ENCODE data around the gene RNLS. TPM values are rescaled to one million over a fixed set of nuclear protein-coding genes. Genes with fewer than 3 reads are reported as not detected.

Gene RNLS
- total RNA-seq, 4 donors from 2014 or later: 8.7 to 19.7 (median 12.9) TPM

DNA sequence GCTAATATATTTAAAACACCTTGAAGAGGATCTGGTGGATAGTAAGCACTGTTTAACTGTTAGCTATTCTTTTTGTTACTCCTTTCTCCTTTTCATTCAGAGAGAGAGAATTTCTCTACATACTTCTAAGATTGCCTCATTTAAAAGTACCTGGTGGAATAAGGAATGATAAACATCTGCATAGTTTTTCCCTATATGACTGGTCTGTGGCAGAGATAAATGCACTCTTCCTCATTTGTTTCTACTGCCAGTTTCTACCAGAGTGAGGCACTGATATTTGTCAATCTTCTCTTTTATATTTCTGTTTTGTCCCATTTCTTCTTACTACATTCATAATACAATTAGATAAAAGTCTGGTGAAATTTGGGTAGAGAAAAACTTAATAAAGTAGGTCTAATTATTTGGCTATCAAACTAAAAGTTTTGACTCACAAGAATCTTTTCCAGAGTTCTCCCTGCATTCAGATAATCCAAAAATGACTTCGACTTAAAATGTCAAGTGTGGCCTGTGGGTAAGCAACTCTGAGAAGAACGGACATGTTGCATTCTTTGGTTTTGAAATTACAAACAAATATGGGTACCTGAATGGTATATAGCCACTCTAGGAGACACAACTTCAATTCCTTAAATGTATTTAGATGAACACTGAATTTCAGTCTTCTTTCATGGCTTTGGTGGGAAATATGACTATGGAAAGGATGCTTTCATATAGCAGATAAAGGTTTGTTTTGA, 38.8 kb downstream of the RNLS start:
- no peak for TF ChIP-seq CTCF (IDR thresholded peaks at IDR 0.05)
- TF ChIP-seq POLR2A (IDR thresholded peaks at IDR 0.05): no peak

DNA sequence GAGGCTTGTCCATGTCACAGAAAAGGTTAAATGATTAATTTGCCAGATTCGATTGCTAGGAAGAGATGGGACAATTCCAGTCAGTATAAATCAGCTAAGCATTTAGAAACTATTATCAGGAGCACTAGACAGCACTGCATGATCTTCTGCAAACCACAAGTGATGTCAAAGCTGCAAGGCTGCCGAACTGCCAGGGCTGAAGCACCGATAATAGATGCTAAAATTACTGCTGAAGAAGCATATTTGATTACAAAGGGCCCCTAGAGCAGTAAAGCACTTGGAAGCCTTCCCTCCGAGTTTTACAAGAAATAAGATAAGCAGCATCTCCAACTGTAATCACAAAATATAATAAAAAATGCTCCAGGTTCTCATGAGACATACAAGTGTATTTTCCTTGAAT, 40.6 kb downstream of the RNLS start:
- intact Hi-C loops (cut with DNase I; ENCODE audit: low total_unique reads): no loop called here
- TF ChIP-seq CTCF (IDR thresholded peaks at IDR 0.05) (no peak), POLR2A (IDR thresholded peaks at IDR 0.05) (no peak)
- H3K36me3 ChIP-seq: no peaks in the 10 kb centered on the region
- no peaks in the 10 kb centered on the region for H3K27me3 ChIP-seq
- peak; percentile 45 to 58 for DNase-seq
- H3K9me3 ChIP-seq: no peaks in the 10 kb centered on the region
- H3K27ac ChIP-seq: peak overlapping the region; percentile 89 to 90
- peaks cover 0 to 18% of the 10 kb centered on the region in 2 donors for H3K4me1 ChIP-seq
- no peak overlapping the region for H3K4me3 ChIP-seq

More for the DNA sequence above, 38.8 kb downstream of the RNLS start:
- Histone ChIP-seq H3K4me3 (no peak overlapping the region), H3K27ac (peak overlapping the region; percentile 89 to 90), H3K36me3 (no peaks in the 10 kb centered on the region), H3K9me3 (no peaks in the 10 kb centered on the region), H3K4me1 (peaks cover 0 to 12% of the 10 kb centered on the region in 2 donors), H3K27me3 (no peaks in the 10 kb centered on the region)
- no peak for DNase-seq
- intact Hi-C loops (cut with DNase I; ENCODE audit: low total_unique reads): no loop called here

DNA sequence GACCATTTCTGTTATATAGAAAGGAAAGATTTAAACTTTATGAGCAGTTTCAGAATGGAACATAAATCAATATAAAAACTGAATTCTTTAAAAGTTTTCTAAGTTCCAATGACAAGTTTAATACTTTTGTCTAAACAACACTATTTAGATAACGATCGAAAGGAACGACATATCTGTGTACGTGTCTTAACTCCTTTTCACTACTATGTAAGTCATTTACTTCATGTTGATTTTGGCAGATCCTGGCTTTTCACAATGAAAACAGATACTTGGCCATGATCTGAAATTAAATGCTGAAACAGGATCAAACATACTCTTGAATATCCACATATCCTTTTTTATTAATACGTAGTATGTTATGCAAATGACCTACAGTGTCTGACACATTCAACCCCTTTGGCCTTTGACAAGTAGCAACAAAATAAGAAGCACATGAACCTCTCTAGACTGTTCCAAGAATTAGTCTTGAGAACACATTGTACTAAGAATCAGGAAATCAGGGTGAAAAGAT, 41.9 kb downstream of the RNLS start:
- Histone ChIP-seq H3K4me1 (peaks cover 0 to 17% of the 10 kb centered on the region in 2 donors), H3K27ac (peak overlapping the region; percentile 89 to 90), H3K9me3 (no peaks in the 10 kb centered on the region), H3K27me3 (no peaks in the 10 kb centered on the region), H3K36me3 (no peaks in the 10 kb centered on the region), H3K4me3 (no peak overlapping the region)
- DNase-seq: no peak
- TF ChIP-seq CTCF (IDR thresholded peaks at IDR 0.05): no peak
- TF ChIP-seq POLR2A (IDR thresholded peaks at IDR 0.05): no peak
- intact Hi-C loops (cut with DNase I; ENCODE audit: low total_unique reads): no loop called here

GRCh38 chr10:88540351-88540750, 42.8 kb downstream of the RNLS start:
- intact Hi-C loops (cut with DNase I; ENCODE audit: low total_unique reads): no loop called here
- Histone ChIP-seq H3K4me3 (no peak overlapping the region), H3K36me3 (no peaks in the 10 kb centered on the region), H3K9me3 (no peaks in the 10 kb centered on the region), H3K27ac (peak overlapping the region; percentile 89 to 90), H3K4me1 (peaks cover 0 to 17% of the 10 kb centered on the region in 2 donors), H3K27me3 (no peaks in the 10 kb centered on the region)
- no peak for TF ChIP-seq POLR2A (IDR thresholded peaks at IDR 0.05)
- no peak for TF ChIP-seq CTCF (IDR thresholded peaks at IDR 0.05)
- DNase-seq: no peak

DNA sequence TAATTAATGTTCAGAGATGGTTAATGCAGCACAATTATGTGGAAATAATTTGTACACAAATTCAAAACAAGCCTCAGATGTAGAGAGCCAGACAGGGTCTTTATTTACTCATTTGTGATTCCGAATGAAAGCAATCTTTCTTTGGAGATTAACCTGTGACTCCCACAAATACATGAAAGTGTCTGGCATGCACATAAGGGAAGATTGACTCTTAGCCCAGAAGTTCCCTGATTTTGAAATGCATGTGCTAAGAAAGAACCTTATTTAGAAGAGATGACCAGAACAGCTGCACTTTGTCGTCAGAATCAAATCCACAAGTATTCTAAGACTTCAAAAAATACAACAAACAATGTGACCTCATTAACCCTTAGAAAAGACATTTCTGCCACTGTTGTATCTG, 45.1 kb downstream of the RNLS start:
- peak in 1 of 2 donors; percentile 50 for DNase-seq
- intact Hi-C loops (cut with DNase I; ENCODE audit: low total_unique reads): no loop called here
- TF ChIP-seq CTCF (IDR thresholded peaks at IDR 0.05) (no peak), POLR2A (IDR thresholded peaks at IDR 0.05) (no peak)
- H3K4me1 ChIP-seq: peaks cover 0 to 17% of the 10 kb centered on the region in 2 donors
- H3K9me3 ChIP-seq: no peaks in the 10 kb centered on the region
- H3K27me3 ChIP-seq: no peaks in the 10 kb centered on the region
- H3K27ac ChIP-seq: peak overlapping the region; percentile 89 to 90
- no peak overlapping the region for H3K4me3 ChIP-seq
- no peaks in the 10 kb centered on the region for H3K36me3 ChIP-seq
